ENCODE results near the gene NTRK2.

NTRK2 gene

DNA sequence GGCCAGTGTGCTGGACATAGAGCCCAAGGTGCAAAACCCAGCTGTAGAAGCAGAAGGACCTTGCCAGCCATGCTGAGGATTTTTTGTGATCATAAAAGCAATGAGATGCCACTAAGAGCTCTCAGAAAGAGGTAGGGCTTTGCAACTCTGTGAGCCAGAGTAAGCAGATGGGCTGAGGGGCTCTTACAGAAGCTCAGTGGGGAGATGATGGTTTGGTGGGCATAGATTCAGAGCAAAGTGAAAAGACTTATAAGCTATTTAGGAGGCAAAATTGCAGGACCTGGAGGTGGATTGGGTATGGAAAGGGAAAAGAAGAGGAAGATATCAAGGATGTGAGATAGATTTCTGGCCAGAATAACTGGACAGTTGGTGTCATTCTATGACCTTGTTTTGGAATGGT is 302.0 kb downstream of the NTRK2 start:
- TF ChIP-seq TSHZ2 (CRISPR knock-in tag; IDR thresholded peaks at IDR 0.05) (no peak), TCF4 (CRISPR knock-in tag; IDR thresholded peaks at IDR 0.05; ENCODE audit: borderline replicate concordance) (no peak), ZNF565 (CRISPR knock-in tag; conservative IDR thresholded peaks at IDR 0.05; ENCODE audit: low read depth) (no peak), SNAI2 (CRISPR knock-in tag; IDR thresholded peaks at IDR 0.05) (no peak), ZFP30 (CRISPR knock-in tag; IDR thresholded peaks at IDR 0.05) (no peak), GLIS3 (CRISPR knock-in tag; IDR thresholded peaks at IDR 0.05) (no peak)

GRCh38 chr9:84974258-84974657 is 304.7 kb downstream of the NTRK2 start:
- TF ChIP-seq BACH2 (CRISPR knock-in tag; IDR thresholded peaks at IDR 0.05; ENCODE audit: borderline replicate concordance) (no peak), ISL1 (CRISPR knock-in tag; IDR thresholded peaks at IDR 0.05) (no peak), CSDC2 (CRISPR knock-in tag; IDR thresholded peaks at IDR 0.05) (no peak), OSR1 (CRISPR knock-in tag; IDR thresholded peaks at IDR 0.05) (no peak)
- TF ChIP-seq, protein P1, sequence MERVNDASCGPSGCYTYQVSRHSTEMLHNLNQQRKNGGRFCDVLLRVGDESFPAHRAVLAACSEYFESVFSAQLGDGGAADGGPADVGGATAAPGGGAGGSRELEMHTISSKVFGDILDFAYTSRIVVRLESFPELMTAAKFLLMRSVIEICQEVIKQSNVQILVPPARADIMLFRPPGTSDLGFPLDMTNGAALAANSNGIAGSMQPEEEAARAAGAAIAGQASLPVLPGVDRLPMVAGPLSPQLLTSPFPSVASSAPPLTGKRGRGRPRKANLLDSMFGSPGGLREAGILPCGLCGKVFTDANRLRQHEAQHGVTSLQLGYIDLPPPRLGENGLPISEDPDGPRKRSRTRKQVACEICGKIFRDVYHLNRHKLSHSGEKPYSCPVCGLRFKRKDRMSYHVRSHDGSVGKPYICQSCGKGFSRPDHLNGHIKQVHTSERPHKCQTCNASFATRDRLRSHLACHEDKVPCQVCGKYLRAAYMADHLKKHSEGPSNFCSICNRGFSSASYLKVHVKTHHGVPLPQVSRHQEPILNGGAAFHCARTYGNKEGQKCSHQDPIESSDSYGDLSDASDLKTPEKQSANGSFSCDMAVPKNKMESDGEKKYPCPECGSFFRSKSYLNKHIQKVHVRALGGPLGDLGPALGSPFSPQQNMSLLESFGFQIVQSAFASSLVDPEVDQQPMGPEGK (CRISPR knock-in tag; IDR thresholded peaks at IDR 0.05; ENCODE audit: borderline replicate concordance): no peak

More for the DNA sequence above, 302.0 kb downstream of the NTRK2 start:
- no peak for ATAC-seq

GRCh38 chr9:84974855-84975254 is 305.3 kb downstream of the NTRK2 start:
- no peak for ATAC-seq
- no peak for TF ChIP-seq ESRRG (CRISPR knock-in tag; IDR thresholded peaks at IDR 0.05)
- no peak for TF ChIP-seq PPARA (CRISPR knock-in tag; IDR thresholded peaks at IDR 0.05; ENCODE audit: borderline replicate concordance)
- TF ChIP-seq ZC3H10 (CRISPR knock-in tag; IDR thresholded peaks at IDR 0.05): no peak
- no peak for TF ChIP-seq TCF4 (CRISPR knock-in tag; IDR thresholded peaks at IDR 0.05; ENCODE audit: borderline replicate concordance)
- TF ChIP-seq GLIS3 (CRISPR knock-in tag; IDR thresholded peaks at IDR 0.05): no peak
- TF ChIP-seq ZNF70 (CRISPR knock-in tag; IDR thresholded peaks at IDR 0.05): no peak
- TF ChIP-seq ARNTL (CRISPR knock-in tag; IDR thresholded peaks at IDR 0.05; ENCODE audit: borderline replicate concordance, low read depth): no peak
- TF ChIP-seq, protein P2, sequence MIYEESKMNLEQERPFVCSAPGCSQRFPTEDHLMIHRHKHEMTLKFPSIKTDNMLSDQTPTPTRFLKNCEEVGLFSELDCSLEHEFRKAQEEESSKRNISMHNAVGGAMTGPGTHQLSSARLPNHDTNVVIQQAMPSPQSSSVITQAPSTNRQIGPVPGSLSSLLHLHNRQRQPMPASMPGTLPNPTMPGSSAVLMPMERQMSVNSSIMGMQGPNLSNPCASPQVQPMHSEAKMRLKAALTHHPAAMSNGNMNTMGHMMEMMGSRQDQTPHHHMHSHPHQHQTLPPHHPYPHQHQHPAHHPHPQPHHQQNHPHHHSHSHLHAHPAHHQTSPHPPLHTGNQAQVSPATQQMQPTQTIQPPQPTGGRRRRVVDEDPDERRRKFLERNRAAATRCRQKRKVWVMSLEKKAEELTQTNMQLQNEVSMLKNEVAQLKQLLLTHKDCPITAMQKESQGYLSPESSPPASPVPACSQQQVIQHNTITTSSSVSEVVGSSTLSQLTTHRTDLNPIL (CRISPR knock-in tag; IDR thresholded peaks at IDR 0.05; ENCODE audit: low read depth): no peak
- TF ChIP-seq ISL1 (CRISPR knock-in tag; IDR thresholded peaks at IDR 0.05): no peak

More at GRCh38 chr9:84974258-84974657, 304.7 kb downstream of the NTRK2 start:
- ATAC-seq: no peak

DNA sequence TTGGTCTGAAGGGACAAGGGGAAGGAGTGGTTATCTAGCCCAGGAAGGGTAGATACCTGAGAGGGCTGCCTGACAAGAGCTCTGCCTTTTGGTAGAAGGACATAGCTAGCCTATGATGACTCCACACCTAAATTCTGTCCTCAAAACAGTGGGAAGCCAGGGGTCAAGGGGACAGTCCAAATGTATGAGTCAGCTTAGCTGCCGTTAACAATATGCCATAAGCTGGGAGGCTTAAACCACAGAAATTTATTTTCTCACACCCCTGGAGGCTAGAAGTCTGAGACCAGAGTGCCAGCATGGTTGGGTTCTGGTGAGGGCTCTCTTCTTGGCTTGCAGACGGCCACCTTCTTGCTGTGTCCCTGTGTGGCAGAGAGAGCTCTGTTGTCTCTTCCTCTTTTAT is 306.4 kb downstream of the NTRK2 start:
- no peak for ATAC-seq
- TF ChIP-seq PPARA (CRISPR knock-in tag; IDR thresholded peaks at IDR 0.05; ENCODE audit: borderline replicate concordance) (no peak), ZFP3 (CRISPR knock-in tag; IDR thresholded peaks at IDR 0.05) (no peak), ESRRG (CRISPR knock-in tag; IDR thresholded peaks at IDR 0.05) (no peak), TCF4 (CRISPR knock-in tag; IDR thresholded peaks at IDR 0.05; ENCODE audit: borderline replicate concordance) (no peak), ZNF70 (CRISPR knock-in tag; IDR thresholded peaks at IDR 0.05) (no peak), RARB (CRISPR knock-in tag; IDR thresholded peaks at IDR 0.05) (no peak), ARNTL (CRISPR knock-in tag; IDR thresholded peaks at IDR 0.05; ENCODE audit: borderline replicate concordance, low read depth) (no peak), ZNF8 (CRISPR knock-in tag; IDR thresholded peaks at IDR 0.05) (no peak)
- TF ChIP-seq, protein P1 (CRISPR knock-in tag; IDR thresholded peaks at IDR 0.05; ENCODE audit: borderline replicate concordance): no peak
